Esophagus squamous epithelium (tissue), 5 donors: ENCODE results near the gene BRD7. TPM values are rescaled to one million over a fixed set of nuclear protein-coding genes. Genes with fewer than 3 reads are reported as not detected.

Source experiments
- DNase-seq: peaks from one replicate; lab custom pipeline; 2025; lab: John Stamatoyannopoulos, UW
- H3K27ac ChIP-seq, 4 donors: fragments of 200-600 bp; sonication (generic); one replicate each; pipeline ENCODE4 v1.5.1; 2016 to 2019; ENCODE audit warnings: mild to moderate bottlenecking in 1 of 4
- H3K27me3 ChIP-seq, 4 donors: fragments of 200-600 bp; sonication (generic); 1 replicate in 3 of 4; 2 replicates in 1 of 4; pipeline versions ENCODE4 v1.5.1 to v1.6.0; 2017 to 2021; ENCODE audit warnings: antibody characterized with exemption in 1 of 4
- H3K36me3 ChIP-seq, 3 donors: fragments of 200-600 bp; sonication (generic); one replicate each; pipeline ENCODE4 v1.5.1; 2016 to 2019
- H3K4me1 ChIP-seq, 3 donors: fragments of 200-600 bp; sonication (generic); one replicate each; pipeline ENCODE4 v1.5.1; 2017 to 2019
- H3K4me3 ChIP-seq, 4 donors: fragments of 200-600 bp; sonication (generic); 1 replicate in 3 of 4; 2 replicates in 1 of 4; pipeline ENCODE4 v1.5.1; 2016 to 2019; ENCODE audit warnings: mild to moderate bottlenecking in 2 of 4, moderate library complexity in 1 of 4
- H3K9me3 ChIP-seq, 3 donors: fragments of 200-600 bp; sonication (generic); one replicate each; pipeline ENCODE4 v1.5.1; 2016 to 2019
- CTCF ChIP-seq, 6 experiments: fragments of 450-650 bp in 4 of 6; fragments of 200-600 bp in 2 of 6; sonication (generic) in 2 of 6; IDR thresholded peaks; one replicate each; pipeline ENCODE4 v1.5.1; 2016 to 2019; ENCODE audit warnings: antibody characterized with exemption in 6 of 6, mild to moderate bottlenecking in 4 of 6, moderate library complexity in 4 of 6
- POLR2A ChIP-seq, 4 donors: fragments of 450-650 bp; IDR thresholded peaks; one replicate each; pipeline ENCODE4 v1.6.1; 2017; ENCODE audit warnings: antibody characterized with exemption in 4 of 4, mild to moderate bottlenecking in 4 of 4, moderate library complexity in 3 of 4
- WGBS, 2 donors: methylation state at CpG; one replicate each; pipeline ENCODE4 v1.1.5; 2018; 5-methylcytosine and 5-hydroxymethylcytosine counted together
- intact Hi-C: fragments of 100-400 bp; cut with DNase I; formaldehyde crosslinking; loops from one replicate; pipeline ENCODE4 v1.15.0; 2022
- total RNA-seq, 4 donors: library from RNA; depleted of rRNA; stranded (reverse); fragments of >200 nt; gene quantifications; one replicate each; pipeline ENCODE4 v1.1.0, GENCODE V29; 2016
- donor health status: DM: yes; HTN: yes; CAD: no.

The BRD7 gene
- total RNA-seq, 4 donors from 2014 or later = 42.0 to 81.9 (median 51.4) TPM

- no peaks in the 10 kb centered on the region for H3K36me3 ChIP-seq
- no peak overlapping the region for H3K4me3 ChIP-seq
- H3K9me3 ChIP-seq = no peaks in the 10 kb centered on the region
- H3K27me3 ChIP-seq = peaks cover 0 to 25% (median 0%) of the 10 kb centered on the region in 4 donors
- DNase-seq = no peak
- TF ChIP-seq CTCF (IDR thresholded peaks at IDR 0.05) (no peak), POLR2A (IDR thresholded peaks at IDR 0.05) (no peak)
- H3K27ac ChIP-seq = no peak overlapping the region
- peaks cover 0 to 3% (median 0%) of the 10 kb centered on the region in 3 donors for H3K4me1 ChIP-seq
- WGBS, 2 donors = 80% methylated on average over 1 of the region's 4 CpGs; no CpG with 5 or more reads in 1 of the 2 donors
- intact Hi-C loops = no loop called here
Observed at GRCh38 chr16:50389900-50390299, 21.1 kb upstream of the BRD7 start.

GRCh38 chr16:50388496-50388895 is 19.7 kb upstream of the BRD7 start:
- Histone ChIP-seq H3K4me3 (no peak overlapping the region), H3K36me3 (no peaks in the 10 kb centered on the region), H3K27me3 (peaks cover 0 to 25% (median 0%) of the 10 kb centered on the region in 4 donors), H3K4me1 (peaks cover 0 to 3% (median 0%) of the 10 kb centered on the region in 3 donors), H3K9me3 (no peaks in the 10 kb centered on the region), H3K27ac (no peak overlapping the region)
- TF ChIP-seq POLR2A (IDR thresholded peaks at IDR 0.05) (no peak), CTCF (IDR thresholded peaks at IDR 0.05) (no peak)
- 75 to 100% methylated on average over 1 of the region's 1 CpG for WGBS, 2 donors
- intact Hi-C loops = no loop called here
- DNase-seq = no peak

- Histone ChIP-seq H3K4me1 (peaks cover 0 to 3% (median 0%) of the 10 kb centered on the region in 3 donors), H3K9me3 (no peaks in the 10 kb centered on the region), H3K4me3 (no peak overlapping the region), H3K36me3 (no peaks in the 10 kb centered on the region), H3K27ac (no peak overlapping the region), H3K27me3 (peaks cover 0 to 24% (median 0%) of the 10 kb centered on the region in 4 donors)
- DNase-seq = no peak
- TF ChIP-seq CTCF (IDR thresholded peaks at IDR 0.05) (no peak), POLR2A (IDR thresholded peaks at IDR 0.05) (no peak)
- WGBS, 2 donors = 84 to 89% methylated on average over 7 to 9 of the region's 13 CpGs
- intact Hi-C loops = no loop called here
Observed at GRCh38 chr16:50386774-50387173, 18.0 kb upstream of the BRD7 start.

- intact Hi-C loops = no loop called here
- TF ChIP-seq CTCF (IDR thresholded peaks at IDR 0.05) (no peak), POLR2A (IDR thresholded peaks at IDR 0.05) (no peak)
- WGBS, 2 donors = 65 to 91% methylated on average over 4 to 5 of the region's 5 CpGs
- Histone ChIP-seq H3K4me1 (peaks cover 0 to under 1% (median 0%) of the 10 kb centered on the region in 3 donors), H3K27me3 (peaks cover 0 to 18% (median 0%) of the 10 kb centered on the region in 4 donors), H3K27ac (no peak overlapping the region), H3K36me3 (no peaks in the 10 kb centered on the region), H3K9me3 (no peaks in the 10 kb centered on the region), H3K4me3 (no peak overlapping the region)
- DNase-seq = no peak
Observed at GRCh38 chr16:50386139-50386538, 17.4 kb upstream of the BRD7 start.

- H3K4me1 ChIP-seq = no peaks in the 10 kb centered on the region
- TF ChIP-seq CTCF (IDR thresholded peaks at IDR 0.05) (no peak), POLR2A (IDR thresholded peaks at IDR 0.05) (no peak)
- no peak for DNase-seq
- H3K27me3 ChIP-seq = peaks cover 0 to 17% (median 0%) of the 10 kb centered on the region in 4 donors
- H3K4me3 ChIP-seq = no peak overlapping the region
- WGBS, 2 donors = 62 to 64% methylated on average over 4 to 7 of the region's 7 CpGs
- H3K9me3 ChIP-seq = no peaks in the 10 kb centered on the region
- no peak overlapping the region for H3K27ac ChIP-seq
- intact Hi-C loops = no loop called here
- no peaks in the 10 kb centered on the region for H3K36me3 ChIP-seq
Observed at GRCh38 chr16:50384500-50385135, 15.8 kb upstream of the BRD7 start.
